Measurements from ENCODE around the gene TMCO4. TPM values are rescaled to one million over a fixed set of nuclear protein-coding genes. Genes with fewer than 3 reads are reported as not detected.

TMCO4 gene
- total and polyA plus RNA-seq, 2 of the 4 experiments (the other 2 are of a cell fraction) = 7.3 to 8.6 TPM

GRCh38 chr1:19695772-19696171 is 103.9 kb downstream of the TMCO4 start:
- ATAC-seq (ENCODE audit: low read depth) (no peak), DNase-seq (no peak)
- dilution Hi-C loops (cut with HindIII; ENCODE audit: low sequenced_read_pairs, unreplicated experiment) (no loop called here), intact Hi-C loops (cut with micrococcal nuclease) (no loop called here), in situ Hi-C loops (cut with MboI; ENCODE audit: low sequenced_read_pairs) (no loop called here)
- Histone ChIP-seq H3K18ac (ENCODE audit: low read depth, low read length) (no peak overlapping the region), H2BK120ac (ENCODE audit: low read depth, low read length) (no peak overlapping the region), H3K14ac (replicated peaks; ENCODE audit: low read depth, low read length) (no peak overlapping the region), H3K79me1 (ENCODE audit: low read depth in 1 of 2, low read length in 2 of 2) (no peaks in the 10 kb centered on the region), H3K4me2 (ENCODE audit: low read depth, low read length) (no peak overlapping the region), H2AFZ (replicated peaks; ENCODE audit: low read length, poor library complexity) (no peak overlapping the region), H3K9me3 (ENCODE audit: control insufficient read depth, insufficient read depth, low read length) (no peaks in the 10 kb centered on the region), H4K91ac (ENCODE audit: insufficient read depth, low read depth, low read length) (no peak overlapping the region), H2AK9ac (replicated peaks; ENCODE audit: low read depth, low read length, poor library complexity) (no peak overlapping the region), H3K27ac (ENCODE audit: insufficient read depth, low read length) (no peak overlapping the region), H3K23ac (ENCODE audit: low read depth, low read length) (no peak overlapping the region), H4K5ac (ENCODE audit: low read depth, low read length) (no peak overlapping the region), H2BK20ac (ENCODE audit: low read depth, low read length) (no peak overlapping the region), H3K4me1 (ENCODE audit: control insufficient read depth, insufficient read depth, low read length) (no peaks in the 10 kb centered on the region), H3K27me3 (ENCODE audit: control insufficient read depth, insufficient read depth, low read length) (no peaks in the 10 kb centered on the region), H3K36me3 (ENCODE audit: control insufficient read depth, insufficient read depth, low read length) (peaks cover 17% of the 10 kb centered on the region; the same call in 1 of the 2 replicates), H2BK5ac (ENCODE audit: low read depth, low read length, poor library complexity, severe bottlenecking) (no peak overlapping the region), H3K4ac (ENCODE audit: low read depth, low read length) (no peak overlapping the region), H4K20me1 (ENCODE audit: insufficient read depth, low read length) (no peaks in the 10 kb centered on the region), H3K56ac (ENCODE audit: extremely low read depth, insufficient read depth, low read length) (no peak overlapping the region), H3K9me1 (ENCODE audit: insufficient read depth, low read length) (no peaks in the 10 kb centered on the region), H2BK15ac (ENCODE audit: low read depth, low read length) (no peak overlapping the region), H4K8ac (ENCODE audit: low read depth in 2 of 2, low read length in 2 of 2) (no peak overlapping the region), H3K9ac (ENCODE audit: low read depth, low read length) (no peak overlapping the region), H2AK5ac (ENCODE audit: low read depth, low read length) (no peak overlapping the region), H3K4me3 (ENCODE audit: insufficient read depth, low read depth, low read length) (no peak overlapping the region)
- WGBS, 2 experiments (ENCODE audit: extremely low coverage in 2 of 2, insufficient read length in 1 of 2) = 85% methylated on average over 2 of the region's 7 CpGs; no CpG with 5 or more reads in 1 of the 2 experiments
- no peak for TF ChIP-seq ELK1 (IDR thresholded peaks at IDR 0.05; ENCODE audit: borderline replicate concordance, low read depth, low read length)
- TF ChIP-seq MAFK (IDR thresholded peaks at IDR 0.05; ENCODE audit: low read depth, low read length) = no peak
- TF ChIP-seq BHLHE40 (IDR thresholded peaks at IDR 0.05; ENCODE audit: low read depth, low read length) = no peak
- no peak for TF ChIP-seq MXI1 (IDR thresholded peaks at IDR 0.05; ENCODE audit: borderline replicate concordance, low read depth, low read length)
- TF ChIP-seq SMC3 (IDR thresholded peaks at IDR 0.05; ENCODE audit: low read depth, low read length) = no peak
- TF ChIP-seq CTCF (conservative IDR thresholded peaks at IDR 0.05; ENCODE audit: low read depth, low read length) = no peak
- no peak for TF ChIP-seq POLR2A (IDR thresholded peaks at IDR 0.05; ENCODE audit: low read depth, low read length)
- TF ChIP-seq RFX5 (IDR thresholded peaks at IDR 0.05; ENCODE audit: low read depth, low read length) = no peak
- TF ChIP-seq FOS (IDR thresholded peaks at IDR 0.05; ENCODE audit: low read depth, low read length) = no peak
- TF ChIP-seq CEBPB (IDR thresholded peaks at IDR 0.05; ENCODE audit: low read depth, low read length) = no peak
- CTCF ChIA-PET = interaction anchor here (2.3 kb wide), 1 partner anchor 9 kb away, joined by 7 read pairs; no protein-coding TSS in a partner anchor
- BruUV-seq (replicated peaks) = no TSS peak
- POLR2A ChIA-PET (ENCODE audit: unreplicated experiment) = no interaction called here
